Astrocyte (in vitro differentiated cells and primary cell): ENCODE measurements around the gene UTP11. TPM values are rescaled to one million over a fixed set of nuclear protein-coding genes. Genes with fewer than 3 reads are reported as not detected.

Experiments used
- DNase-seq: peaks from one replicate; pipeline ENCODE4 v3.0.0-alpha.2; 2010; ENCODE audit warnings: low read depth
- FAIRE-seq: peaks from 2 replicates; lab custom pipeline; 2011; peaks lifted over from hg19 to GRCh38; lab: Jason Lieb, UNC
- H2AFZ ChIP-seq: 2 replicates; pipeline ENCODE4 v1.6.0; 2012; ENCODE audit warnings: low read depth, low read length, inconsistent platforms
- H3K27ac ChIP-seq: 2 replicates; pipeline ENCODE4 v1.5.1; 2011; ENCODE audit warnings: low read depth, low read length, inconsistent platforms
- H3K27me3 ChIP-seq: 2 replicates; pipeline ENCODE4 v1.6.0; 2011; ENCODE audit warnings: low read length, inconsistent platforms; ENCODE audit not compliant: insufficient read depth
- H3K36me3 ChIP-seq: 2 replicates; pipeline ENCODE4 v1.5.1; 2011; ENCODE audit warnings: low read length, inconsistent platforms; ENCODE audit not compliant: insufficient read depth
- H3K4me1 ChIP-seq: 2 replicates; pipeline ENCODE4 v1.5.1; 2011; ENCODE audit warnings: low read length, inconsistent platforms; ENCODE audit not compliant: insufficient read depth
- H3K4me2 ChIP-seq: 2 replicates; pipeline ENCODE4 v1.6.0; 2012; ENCODE audit warnings: low read length, inconsistent platforms
- H3K4me3 ChIP-seq: 2 replicates; pipeline ENCODE4 v1.5.1; 2011; ENCODE audit warnings: low read depth, mild to moderate bottlenecking, low read length, inconsistent platforms; ENCODE audit not compliant: insufficient read depth
- H3K79me2 ChIP-seq: 2 replicates; pipeline ENCODE4 v1.6.0; 2012; ENCODE audit warnings: mild to moderate bottlenecking, low read length, inconsistent platforms; ENCODE audit not compliant: insufficient read depth
- H3K9ac ChIP-seq: 2 replicates; pipeline ENCODE4 v1.6.0; 2012; ENCODE audit warnings: mild to moderate bottlenecking, low read length, inconsistent platforms
- H3K9me3 ChIP-seq: 2 replicates; pipeline ENCODE4 v1.5.1; 2012; ENCODE audit warnings: low read depth, mild to moderate bottlenecking, low read length, inconsistent platforms; ENCODE audit not compliant: insufficient read depth
- H4K20me1 ChIP-seq: 2 replicates; pipeline ENCODE4 v1.6.0; 2012; ENCODE audit warnings: low read length, inconsistent platforms; ENCODE audit not compliant: insufficient read depth
- H3K27ac Mint-ChIP-seq: one replicate; pipeline ENCODE4 v1.8.0; 2021; ENCODE audit warnings: mild to moderate bottlenecking, mixed read lengths; ENCODE audit not compliant: unreplicated experiment
- H3K27me3 Mint-ChIP-seq: one replicate; pipeline ENCODE4 v1.8.0; 2021; ENCODE audit warnings: low read depth, mixed read lengths; ENCODE audit not compliant: unreplicated experiment
- H3K36me3 Mint-ChIP-seq: one replicate; pipeline ENCODE4 v1.8.0; 2021; ENCODE audit warnings: low read depth, mixed read lengths; ENCODE audit not compliant: unreplicated experiment
- H3K4me1 Mint-ChIP-seq: one replicate; pipeline ENCODE4 v1.8.0; 2021; ENCODE audit warnings: low read depth, mixed read lengths; ENCODE audit not compliant: unreplicated experiment
- H3K4me3 Mint-ChIP-seq: one replicate; pipeline ENCODE4 v1.8.0; 2021; ENCODE audit warnings: mild to moderate bottlenecking, moderate library complexity, mixed read lengths; ENCODE audit not compliant: unreplicated experiment
- H3K9me3 Mint-ChIP-seq: one replicate; pipeline ENCODE4 v1.8.0; 2021; ENCODE audit warnings: mild to moderate bottlenecking, mixed read lengths; ENCODE audit not compliant: unreplicated experiment
- EZH2 ChIP-seq: IDR thresholded peaks from 2 replicates; pipeline ENCODE4 v1.6.1; 2012; ENCODE audit warnings: mild to moderate bottlenecking, low read length, inconsistent platforms; ENCODE audit not compliant: insufficient read depth
- total RNA-seq: library from RNA; stranded (reverse); gene quantifications from 2 replicates; pipeline ENCODE4 v1.2.1, GENCODE V29; 2021
- TF ChIP-seq, protein P1 (sequence below): IDR thresholded peaks from 2 replicates; pipeline ENCODE4 v1.5.1; 2011; ENCODE audit warnings: low read depth, mild to moderate bottlenecking, inconsistent platforms, low read length, moderate library complexity; ENCODE audit not compliant: insufficient read depth

UTP11 gene
- total RNA-seq, 1 donor from 2014 or later: 42.6 TPM

GRCh38 chr1:38000529-38001455, 11.7 kb upstream of the UTP11 start:
- Histone ChIP-seq H3K27me3 (no peaks in the 10 kb centered on the region), H3K4me1 (peaks cover 66% of the 10 kb centered on the region), H3K4me2 (peak overlapping the region; percentile 80), H3K79me2 (peaks cover 82% of the 10 kb centered on the region), H2AFZ (peak overlapping the region; percentile 33), H4K20me1 (peaks cover 27% of the 10 kb centered on the region), H3K9ac (peak overlapping the region; percentile 83), H3K36me3 (peaks cover 13% of the 10 kb centered on the region), H3K9me3 (no peaks in the 10 kb centered on the region), H3K4me3 (peak overlapping the region; percentile 32), H3K27ac (peak overlapping the region; percentile 97)
- Mint-ChIP-seq H3K4me3 (peak overlapping the region; percentile 92), H3K27me3 (no peaks in the 10 kb centered on the region), H3K27ac (peak overlapping the region; percentile 100), H3K4me1 (peaks cover 59% of the 10 kb centered on the region), H3K9me3 (no peaks in the 10 kb centered on the region), H3K36me3 (peaks cover 18% of the 10 kb centered on the region)
- FAIRE-seq (peak; percentile 50), DNase-seq (peak; percentile 89)
- TF ChIP-seq, protein P1, sequence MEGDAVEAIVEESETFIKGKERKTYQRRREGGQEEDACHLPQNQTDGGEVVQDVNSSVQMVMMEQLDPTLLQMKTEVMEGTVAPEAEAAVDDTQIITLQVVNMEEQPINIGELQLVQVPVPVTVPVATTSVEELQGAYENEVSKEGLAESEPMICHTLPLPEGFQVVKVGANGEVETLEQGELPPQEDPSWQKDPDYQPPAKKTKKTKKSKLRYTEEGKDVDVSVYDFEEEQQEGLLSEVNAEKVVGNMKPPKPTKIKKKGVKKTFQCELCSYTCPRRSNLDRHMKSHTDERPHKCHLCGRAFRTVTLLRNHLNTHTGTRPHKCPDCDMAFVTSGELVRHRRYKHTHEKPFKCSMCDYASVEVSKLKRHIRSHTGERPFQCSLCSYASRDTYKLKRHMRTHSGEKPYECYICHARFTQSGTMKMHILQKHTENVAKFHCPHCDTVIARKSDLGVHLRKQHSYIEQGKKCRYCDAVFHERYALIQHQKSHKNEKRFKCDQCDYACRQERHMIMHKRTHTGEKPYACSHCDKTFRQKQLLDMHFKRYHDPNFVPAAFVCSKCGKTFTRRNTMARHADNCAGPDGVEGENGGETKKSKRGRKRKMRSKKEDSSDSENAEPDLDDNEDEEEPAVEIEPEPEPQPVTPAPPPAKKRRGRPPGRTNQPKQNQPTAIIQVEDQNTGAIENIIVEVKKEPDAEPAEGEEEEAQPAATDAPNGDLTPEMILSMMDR: no peak

- Histone ChIP-seq H2AFZ (no peak overlapping the region), H3K9ac (peak overlapping the region; percentile 89)
Measured at GRCh38 chr1:38003261-38004250, 9.0 kb upstream of the UTP11 start.

More at GRCh38 chr1:38003261-38004250, 9.0 kb upstream of the UTP11 start:
- H3K27me3 ChIP-seq: no peaks in the 10 kb centered on the region
- TF ChIP-seq, protein P1: no peak
- no peak for TF ChIP-seq EZH2
- Mint-ChIP-seq H3K9me3 (no peaks in the 10 kb centered on the region), H3K4me1 (peaks cover 40% of the 10 kb centered on the region), H3K36me3 (peaks cover 12% of the 10 kb centered on the region), H3K27me3 (no peaks in the 10 kb centered on the region), H3K27ac (peak overlapping the region; percentile 66), H3K4me3 (peak overlapping the region; percentile 92)
- peaks cover 63% of the 10 kb centered on the region for H3K79me2 ChIP-seq
- peaks cover 4% of the 10 kb centered on the region for H3K36me3 ChIP-seq
- peak overlapping the region; percentile 59 for H3K27ac ChIP-seq
- peak overlapping the region; percentile 92 for H3K4me2 ChIP-seq
- FAIRE-seq (no peak), DNase-seq (no peak)
- H3K4me3 ChIP-seq: peak overlapping the region; percentile 87
- peaks cover 27% of the 10 kb centered on the region for H4K20me1 ChIP-seq
- peaks cover 46% of the 10 kb centered on the region for H3K4me1 ChIP-seq
- H3K9me3 ChIP-seq: no peaks in the 10 kb centered on the region
